H1 (cell line): ENCODE results near the gene GLS. TPM values are rescaled to one million over a fixed set of nuclear protein-coding genes. Genes with fewer than 3 reads are reported as not detected.

Experiments
- CTCF ChIA-PET: fragments of 300-600 bp; sonication (Branson Sonifier 250); formaldehyde crosslinking; loops from one replicate; lab custom pipeline; 2021; ENCODE audit not compliant: partially characterized antibody; lab: Charles Lee
- POLR2A ChIA-PET: fragments of 300-600 bp; sonication (Branson Sonifier 250); formaldehyde crosslinking; loops from one replicate; lab custom pipeline; 2021; ENCODE audit warnings: inconsistent platforms; ENCODE audit not compliant: partially characterized antibody; lab: Charles Lee
- DNase-seq, 2 experiments: peaks; one replicate each; pipeline versions ENCODE4 v3.0.0 to v3.0.0-alpha.2; 2010 to 2022; ENCODE audit warnings: low spot score in 2 of 2, low read depth in 1 of 2, mixed read lengths in 1 of 2
- FAIRE-seq: peaks from 2 replicates; lab custom pipeline; 2011; peaks lifted over from hg19 to GRCh38; lab: Jason Lieb, UNC
- H2AFZ ChIP-seq: 2 replicates; pipeline ENCODE4 v1.8.1; 2012; ENCODE audit warnings: low read length, inconsistent platforms
- H2AK5ac ChIP-seq: 2 replicates; pipeline ENCODE4 v1.6.1; 2013; ENCODE audit warnings: low read depth, low read length
- H2BK120ac ChIP-seq: replicated peaks from 2 replicates; pipeline ENCODE3; 2013; ENCODE audit warnings: low read depth, low read length, inconsistent platforms
- H2BK12ac ChIP-seq: 2 replicates; pipeline ENCODE4 v1.6.1; 2013; ENCODE audit warnings: low read depth, low read length
- H2BK15ac ChIP-seq: 2 replicates; pipeline ENCODE4 v1.6.1; 2013; ENCODE audit warnings: low read length
- H2BK20ac ChIP-seq: 2 replicates; pipeline ENCODE4 v1.6.1; 2013; ENCODE audit warnings: low read length
- H2BK5ac ChIP-seq: 2 replicates; pipeline ENCODE4 v1.6.1; 2013; ENCODE audit warnings: low read depth, low read length
- H3K14ac ChIP-seq: 2 replicates; pipeline ENCODE4 v1.6.1; 2013; ENCODE audit warnings: inconsistent platforms; ENCODE audit not compliant: insufficient read length
- H3K18ac ChIP-seq: 2 replicates; pipeline ENCODE4 v1.6.1; 2013; ENCODE audit warnings: low read length; ENCODE audit errors: extremely low read depth
- H3K23ac ChIP-seq: 2 replicates; pipeline ENCODE4 v1.6.1; 2013; ENCODE audit warnings: inconsistent platforms; ENCODE audit not compliant: insufficient read length
- H3K23me2 ChIP-seq: 2 replicates; pipeline ENCODE4 v1.6.1; 2013; ENCODE audit warnings: low read depth, low read length
- H3K27ac ChIP-seq: 2 replicates; pipeline ENCODE4 v1.6.1; 2011; ENCODE audit warnings: low read depth, low read length, inconsistent platforms
- H3K27me3 ChIP-seq, 4 experiments: replicated peaks in 1 of 4; 1 replicate in 1 of 4; 2 replicates in 3 of 4; pipeline versions ENCODE4 v1.6.1 to v1.8.1; 2011 to 2013; ENCODE audit warnings: low read length in 3 of 4, mild to moderate bottlenecking in 3 of 4, inconsistent platforms in 2 of 4, mixed read lengths in 2 of 4, moderate library complexity in 1 of 4; ENCODE audit not compliant: control insufficient read depth in 3 of 4, insufficient read depth in 3 of 4; ENCODE audit errors: extremely low read depth in 1 of 4
- H3K36me3 ChIP-seq, 4 experiments: 2 replicates each; pipeline versions ENCODE4 v1.6.1 to v1.8.1; 2011 to 2013; ENCODE audit warnings: mild to moderate bottlenecking in 4 of 4, low read length in 3 of 4, moderate library complexity in 2 of 4, control low read depth in 1 of 4, inconsistent platforms in 1 of 4; ENCODE audit not compliant: insufficient read depth in 4 of 4, control insufficient read depth in 2 of 4
- H3K4ac ChIP-seq: replicated peaks from 2 replicates; pipeline ENCODE3; 2013; ENCODE audit warnings: low read length, low read depth, mixed read lengths, inconsistent platforms; ENCODE audit not compliant: insufficient read length
- H3K4me1 ChIP-seq, 4 experiments: replicated peaks in 1 of 4; 1 replicate in 1 of 4; 2 replicates in 3 of 4; pipeline versions ENCODE4 v1.6.1 to v1.8.1; 2011 to 2013; ENCODE audit warnings: low read length in 3 of 4, inconsistent platforms in 2 of 4, mixed read lengths in 1 of 4; ENCODE audit not compliant: insufficient read depth in 4 of 4, control insufficient read depth in 3 of 4
- H3K4me2 ChIP-seq, 2 experiments: 2 replicates each; pipeline versions ENCODE4 v1.6.1 to v1.8.1; 2011 to 2013; ENCODE audit warnings: low read depth in 2 of 2, low read length in 2 of 2, control low read depth in 1 of 2, inconsistent platforms in 1 of 2, mild to moderate bottlenecking in 1 of 2; ENCODE audit not compliant: insufficient read depth in 1 of 2
- H3K4me3 ChIP-seq, 4 experiments: fragments of 200-600, 300-600 bp in 1 of 4; sonication (generic), shearing (Covaris generic), sonication (Bioruptor Twin) in 1 of 4; 2 replicates each; pipeline versions ENCODE4 v1.5.1 to v1.8.1; 2011 to 2016; ENCODE audit warnings: low read length in 4 of 4, low read depth in 3 of 4, control low read depth in 2 of 4, inconsistent platforms in 2 of 4, mild to moderate bottlenecking in 2 of 4, mixed read lengths in 1 of 4, moderate library complexity in 1 of 4; ENCODE audit not compliant: insufficient read depth in 2 of 4; ENCODE audit errors: extremely low read depth in 1 of 4
- H3K56ac ChIP-seq: replicated peaks from 2 replicates; pipeline ENCODE3; 2013; ENCODE audit warnings: low read depth, mild to moderate bottlenecking, mixed read lengths, low read length, inconsistent platforms; ENCODE audit not compliant: insufficient read length
- H3K79me1 ChIP-seq: 2 replicates; pipeline ENCODE4 v1.6.1; 2013; ENCODE audit warnings: low read depth, low read length, control low read depth
- H3K79me2 ChIP-seq, 2 experiments: 2 replicates each; pipeline versions ENCODE4 v1.6.1 to v1.8.1; 2012 to 2013; ENCODE audit warnings: low read length in 2 of 2, mild to moderate bottlenecking in 2 of 2, inconsistent platforms in 1 of 2; ENCODE audit not compliant: insufficient read depth in 2 of 2, control insufficient read depth in 1 of 2
- H3K9ac ChIP-seq, 4 experiments: replicated peaks in 1 of 4; 1 replicate in 1 of 4; 2 replicates in 3 of 4; pipeline versions ENCODE4 v1.6.1 to v1.8.1; 2011 to 2013; ENCODE audit warnings: low read depth in 3 of 4, low read length in 3 of 4, control low read depth in 2 of 4, mild to moderate bottlenecking in 2 of 4, moderate library complexity in 2 of 4, inconsistent platforms in 1 of 4; ENCODE audit errors: extremely low read depth in 1 of 4
- H3K9me3 ChIP-seq, 2 experiments: 2 replicates each; pipeline versions ENCODE4 v1.6.1 to v1.8.1; 2012 to 2013; ENCODE audit warnings: mild to moderate bottlenecking in 2 of 2, moderate library complexity in 2 of 2, control low read depth in 1 of 2, inconsistent platforms in 1 of 2, low read depth in 1 of 2, low read length in 1 of 2, mixed read lengths in 1 of 2; ENCODE audit not compliant: insufficient read depth in 2 of 2
- H4K20me1 ChIP-seq, 2 experiments: replicated peaks in 1 of 2; 2 replicates each; pipeline versions ENCODE3 to v1.8.1; 2011 to 2013; ENCODE audit warnings: inconsistent platforms in 2 of 2, low read length in 2 of 2, mild to moderate bottlenecking in 1 of 2; ENCODE audit not compliant: insufficient read depth in 2 of 2, control insufficient read depth in 1 of 2
- H4K5ac ChIP-seq: 2 replicates; pipeline ENCODE4 v1.6.1; 2013; ENCODE audit warnings: low read length, low read depth, mixed read lengths, inconsistent platforms; ENCODE audit not compliant: insufficient read length
- H4K8ac ChIP-seq: 2 replicates; pipeline ENCODE4 v1.8.0; 2013; ENCODE audit warnings: mild to moderate bottlenecking, moderate library complexity, low read length, inconsistent platforms; ENCODE audit not compliant: insufficient read depth; ENCODE audit errors: extremely low read depth
- H4K91ac ChIP-seq: replicated peaks from 2 replicates; pipeline ENCODE3; 2013; ENCODE audit warnings: low read length, mixed read lengths, inconsistent platforms; ENCODE audit not compliant: insufficient read length
- ATF3 ChIP-seq: IDR thresholded peaks from 2 replicates; pipeline ENCODE4 v1.6.1; 2011; ENCODE audit warnings: low read depth, mild to moderate bottlenecking, low read length; ENCODE audit not compliant: insufficient read depth
- CTCF ChIP-seq, 3 experiments: IDR thresholded peaks; 1 replicate in 2 of 3; 2 replicates in 1 of 3; pipeline versions ENCODE4 v1.5.1 to v1.6.1; 2011; ENCODE audit warnings: low read length in 3 of 3, mild to moderate bottlenecking in 3 of 3, inconsistent platforms in 2 of 3, low read depth in 1 of 3, moderate library complexity in 1 of 3; ENCODE audit not compliant: insufficient read depth in 1 of 3; ENCODE audit errors: control extremely low read depth in 1 of 3
- SAP30 ChIP-seq: fragments of 300-600 bp; sonication (generic); IDR thresholded peaks from 2 replicates; pipeline ENCODE4 v1.7.1; 2012; ENCODE audit warnings: low read length, moderate library complexity, mild to moderate bottlenecking, inconsistent platforms; ENCODE audit not compliant: insufficient read depth, insufficient replicate concordance
- SIN3A ChIP-seq, 2 experiments: IDR thresholded peaks in 1 of 2; conservative IDR thresholded peaks in 1 of 2; 2 replicates each; pipeline ENCODE4 v1.6.1; 2011 to 2012; ENCODE audit warnings: low read length in 2 of 2, improper control_type of control experiment in 1 of 2, low read depth in 1 of 2, mild to moderate bottlenecking in 1 of 2
- WGBS, 2 experiments: shearing (Covaris generic) in 1 of 2; methylation state at CpG; one replicate each; pipeline versions ENCODE4 v1.1.6 to v1.1.7; 2013 to 2015; ENCODE audit warnings: low lambda C conversion rate in 2 of 2, mixed read lengths in 2 of 2, inconsistent platforms in 1 of 2, low coverage in 1 of 2, missing lambda C conversion rate in 1 of 2; ENCODE audit not compliant: insufficient replicate concordance in 2 of 2, insufficient coverage in 1 of 2, insufficient read length in 1 of 2; ENCODE audit errors: extremely low coverage in 1 of 2, missing lambda C conversion rate in 1 of 2; 5-methylcytosine and 5-hydroxymethylcytosine counted together
- polyA plus RNA-seq, 7 experiments: library from polyadenylated mRNA; depleted of rRNA in 3 of 7; stranded (reverse) in 5 of 7; unstranded in 2 of 7; fragments of >200 nt in 5 of 7; fragments of 200-250 nt in 2 of 7; gene quantifications; 1 replicate in 5 of 7; 2 replicates in 1 of 7; 4 replicates in 1 of 7; pipeline versions ENCODE4 v1.2.1 to v1.2.3, GENCODE V29; 2011 to 2013; ENCODE audit warnings: missing spikeins in 2 of 7, mixed read lengths in 2 of 7
- total RNA-seq: library from RNA; stranded (reverse); fragmentation: NEBNext Ultra II Directional; extraction: Animal tissue kit (Norgen Biotek cat#: 25700); gene quantifications from 2 replicates; pipeline ENCODE4 v1.2.1, GENCODE V29; 2021

GLS gene
- total and polyA plus RNA-seq, 2 of the 8 experiments (the other 6 are each of a cell fraction or from before 2014, with no cell fraction given) = 15.7 to 89.8 TPM

- ChIA-PET POLR2A (no interaction called here), CTCF (interaction anchor here (1.8 to 3.2 kb wide), 4 partner anchors 11 to 17 kb away, joined by 6 to 15 read pairs (median 12); no protein-coding TSS in a partner anchor)
- peak overlapping the region; percentile 98 to 99 for H3K4me2 ChIP-seq
- peaks cover 3 to 19% of the 10 kb centered on the region in 2 experiments; a peak in 2 of 4 replicates for H3K79me2 ChIP-seq
- H3K79me1 ChIP-seq = no peaks in the 10 kb centered on the region
- no peak for TF ChIP-seq ATF3
- TF ChIP-seq CTCF (IDR thresholded peaks at IDR 0.05; ENCODE audit: control extremely low read depth in 1 of 3, insufficient read depth in 1 of 3, low read depth in 1 of 3, low read length in 3 of 3) = 0 out of 4 replicates have a peak, but pooled peaks of 1 of the 3 experiments have one; percentile 1
- peak; percentile 80 for TF ChIP-seq SAP30
- TF ChIP-seq SIN3A (conservative IDR thresholded peaks at IDR 0.05 in 1 of 2, IDR thresholded peaks at IDR 0.05 in 1 of 2; ENCODE audit: low read depth in 1 of 2, low read length in 2 of 2) = no peak
- FAIRE-seq (no peak), DNase-seq (no peak)
- peak overlapping the region; percentile 70 to 89 (median 76) for H3K9ac ChIP-seq
- H2BK5ac ChIP-seq = peak overlapping the region; percentile 75; the same call in 1 of the 2 replicates
- H3K27me3 ChIP-seq = peaks cover 0 to 13% (median 6%) of the 10 kb centered on the region in 4 experiments; a peak in 4 of 7 replicates
- H3K9me3 ChIP-seq = no peaks in the 10 kb centered on the region
- peaks cover 12% of the 10 kb centered on the region for H3K23me2 ChIP-seq
- H4K5ac ChIP-seq = no peak overlapping the region
- H3K4ac ChIP-seq = peak overlapping the region; percentile 73
- H2AFZ ChIP-seq = peak overlapping the region; percentile 72
- H3K4me1 ChIP-seq = peaks cover 0 to 6% (median 1%) of the 10 kb centered on the region in 4 experiments; a peak in 3 of 7 replicates
- peak overlapping the region; percentile 77 to 96 (median 90) for H3K4me3 ChIP-seq
- peak overlapping the region; percentile 24; the same call in 1 of the 2 replicates for H3K18ac ChIP-seq
- H3K23ac ChIP-seq = no peak overlapping the region
- peak overlapping the region; percentile 37 for H3K56ac ChIP-seq
- 0 out of 2 replicates have a peak overlapping the region, but pooled peaks have one; percentile 30 for H2BK12ac ChIP-seq
- H2AK5ac ChIP-seq = no peak overlapping the region
- peak overlapping the region; percentile 75 for H2BK120ac ChIP-seq
- WGBS, 2 experiments = 1% methylated on average over 14 of the region's 14 CpGs; no CpG with 5 or more reads in 1 of the 2 experiments
- no peak overlapping the region for H2BK15ac ChIP-seq
- peak overlapping the region; percentile 61; the same call in 1 of the 2 replicates for H3K27ac ChIP-seq
- H4K20me1 ChIP-seq = peaks cover 0 to 4% of the 10 kb centered on the region in 2 experiments
- H4K8ac ChIP-seq = peak overlapping the region; percentile 92
- H3K36me3 ChIP-seq = peaks cover 0 to 13% (median 6%) of the 10 kb centered on the region in 4 experiments; a peak in 6 of 8 replicates
- no peak overlapping the region for H4K91ac ChIP-seq
- H3K14ac ChIP-seq = no peak overlapping the region
- H2BK20ac ChIP-seq = no peak overlapping the region
Measured at GRCh38 chr2:191013682-191013931, 133.0 kb downstream of the GLS start.
